ENCODE measurements around the gene KBTBD7. TPM values are rescaled to one million over a fixed set of nuclear protein-coding genes. Genes with fewer than 3 reads are reported as not detected.

The KBTBD7 gene
- total and polyA plus RNA-seq, 8 donors: 1.3 to 18.7 (median 3.6) TPM

- H3K4me3 ChIP-seq: no peak overlapping the region
- no peak overlapping the region for H3K27ac ChIP-seq
- DNase-seq: no peak
- peaks cover 0 to 12% (median 0%) of the 10 kb centered on the region in 4 donors for H3K4me1 ChIP-seq
- H3K27me3 ChIP-seq: no peaks in the 10 kb centered on the region
- WGBS, 5 donors: 69 to 81% (median 75%) methylated on average over 4 of the region's 4 CpGs
- H3K36me3 ChIP-seq: peaks cover 0 to 49% (median 27%) of the 10 kb centered on the region in 4 donors
- no peaks in the 10 kb centered on the region for H3K9me3 ChIP-seq
- intact Hi-C loops (cut with DNase I; ENCODE audit: low total_unique reads): no loop called here
- TF ChIP-seq EP300 (IDR thresholded peaks at IDR 0.05) (no peak), CTCF (IDR thresholded peaks at IDR 0.05) (no peak), POLR2A (IDR thresholded peaks at IDR 0.05) (no peak), POLR2AphosphoS5 (IDR thresholded peaks at IDR 0.05) (no peak)
These were observed 38.5 kb upstream of the KBTBD7 start for GRCh38 chr13:41232578-41233480.

- intact Hi-C loops (cut with DNase I; ENCODE audit: low total_unique reads): no loop called here
- no peaks in the 10 kb centered on the region for H3K9me3 ChIP-seq
- peak overlapping the region in 3 of 5 donors; percentile 21 to 43 (median 32) for H3K27ac ChIP-seq
- H3K4me3 ChIP-seq: no peak overlapping the region
- TF ChIP-seq POLR2AphosphoS5 (IDR thresholded peaks at IDR 0.05) (peak in 1 of 3 donors; percentile 50), EP300 (IDR thresholded peaks at IDR 0.05) (no peak), POLR2A (IDR thresholded peaks at IDR 0.05) (no peak)
- 46 to 74% (median 66%) methylated on average over 3 of the region's 3 CpGs for WGBS, 5 donors
- H3K36me3 ChIP-seq: peaks cover 1 to 59% (median 35%) of the 10 kb centered on the region in 4 donors
- peak; percentile 79 to 83 for DNase-seq
- H3K27me3 ChIP-seq: no peaks in the 10 kb centered on the region
- peaks cover 0 to 12% (median 0%) of the 10 kb centered on the region in 4 donors for H3K4me1 ChIP-seq
These were observed 37.4 kb upstream of the KBTBD7 start for GRCh38 chr13:41231786-41232185.

- intact Hi-C loops (cut with DNase I; ENCODE audit: low total_unique reads): no loop called here
- Histone ChIP-seq H3K27me3 (no peaks in the 10 kb centered on the region), H3K4me3 (no peak overlapping the region), H3K27ac (peak overlapping the region in 3 of 5 donors; percentile 21 to 43 (median 32)), H3K9me3 (no peaks in the 10 kb centered on the region), H3K36me3 (peaks cover 5 to 60% (median 40%) of the 10 kb centered on the region in 4 donors), H3K4me1 (peaks cover 0 to 12% (median 0%) of the 10 kb centered on the region in 4 donors)
- TF ChIP-seq CTCF (IDR thresholded peaks at IDR 0.05): no peak
- no peak for TF ChIP-seq EP300 (IDR thresholded peaks at IDR 0.05)
- TF ChIP-seq POLR2AphosphoS5 (IDR thresholded peaks at IDR 0.05): no peak
- TF ChIP-seq POLR2A (IDR thresholded peaks at IDR 0.05): no peak
- DNase-seq: no peak
- WGBS, 5 donors: 69 to 87% (median 81%) methylated on average over 2 of the region's 2 CpGs
These were observed 36.8 kb upstream of the KBTBD7 start for GRCh38 chr13:41231025-41231677.

GRCh38 chr13:41229356-41229755 lies 35.0 kb upstream of the KBTBD7 start:
- Histone ChIP-seq H3K9me3 (no peaks in the 10 kb centered on the region), H3K4me1 (peaks cover 0 to 12% (median 0%) of the 10 kb centered on the region in 4 donors), H3K27ac (no peak overlapping the region), H3K36me3 (peaks cover 5 to 62% (median 50%) of the 10 kb centered on the region in 4 donors), H3K27me3 (no peaks in the 10 kb centered on the region), H3K4me3 (no peak overlapping the region)
- no peak for TF ChIP-seq POLR2A (IDR thresholded peaks at IDR 0.05)
- TF ChIP-seq CTCF (IDR thresholded peaks at IDR 0.05): no peak
- TF ChIP-seq EP300 (IDR thresholded peaks at IDR 0.05): no peak
- TF ChIP-seq POLR2AphosphoS5 (IDR thresholded peaks at IDR 0.05): no peak
- intact Hi-C loops (cut with DNase I; ENCODE audit: low total_unique reads): no loop called here
- no peak for DNase-seq

Data from stomach (tissue), 9 donors.